Liver (tissue), 10 donors: ENCODE measurements around the gene B3GNT5. TPM values are rescaled to one million over a fixed set of nuclear protein-coding genes. Genes with fewer than 3 reads are reported as not detected.

Source experiments
- DNase-seq: peaks from one replicate; pipeline ENCODE4 v3.0.0-alpha.2; 2017; ENCODE audit warnings: low spot score
- H3K27ac ChIP-seq, 2 donors: one replicate each; pipeline ENCODE4 v1.7.0; 2013; ENCODE audit warnings: inconsistent platforms in 2 of 2, low read length in 2 of 2, control low read depth in 1 of 2, low read depth in 1 of 2, mild to moderate bottlenecking in 1 of 2
- H3K27me3 ChIP-seq, 4 donors: one replicate each; pipeline versions ENCODE4 v1.6.1 to v1.7.0; 2013; ENCODE audit warnings: low read length in 3 of 4, inconsistent platforms in 1 of 4, mild to moderate bottlenecking in 1 of 4, moderate library complexity in 1 of 4; ENCODE audit not compliant: control insufficient read depth in 4 of 4, insufficient read depth in 4 of 4
- H3K36me3 ChIP-seq, 4 donors: one replicate each; pipeline versions ENCODE4 v1.6.1 to v1.7.0; 2013; ENCODE audit warnings: low read length in 3 of 4, mild to moderate bottlenecking in 3 of 4, low read depth in 1 of 4, moderate library complexity in 1 of 4; ENCODE audit not compliant: control insufficient read depth in 4 of 4, insufficient read depth in 3 of 4
- H3K4me1 ChIP-seq, 4 donors: one replicate each; pipeline versions ENCODE4 v1.6.1 to v1.7.0; 2013; ENCODE audit warnings: low read length in 3 of 4, mild to moderate bottlenecking in 3 of 4, moderate library complexity in 1 of 4; ENCODE audit not compliant: control insufficient read depth in 4 of 4, insufficient read depth in 4 of 4
- H3K4me3 ChIP-seq, 3 donors: one replicate each; pipeline versions ENCODE4 v1.6.1 to v1.7.0; 2013; ENCODE audit warnings: low read length in 3 of 3, control low read depth in 1 of 3, low read depth in 1 of 3, mild to moderate bottlenecking in 1 of 3
- H3K9ac ChIP-seq, 2 donors: one replicate each; pipeline ENCODE4 v1.7.0; 2013; ENCODE audit warnings: low read length in 2 of 2, mild to moderate bottlenecking in 2 of 2, moderate library complexity in 2 of 2, control low read depth in 1 of 2, low read depth in 1 of 2
- H3K9me3 ChIP-seq, 4 donors: one replicate each; pipeline versions ENCODE4 v1.6.1 to v1.7.0; 2013; ENCODE audit warnings: low read length in 3 of 4; ENCODE audit not compliant: control insufficient read depth in 4 of 4
- CTCF ChIP-seq: fragments of 150-350 bp; IDR thresholded peaks from 2 replicates; pipeline ENCODE4 v1.5.1; 2017; ENCODE audit warnings: improper control_type of control experiment, low read depth, low read length; ENCODE audit not compliant: missing input control
- FOXA2 ChIP-seq: IDR thresholded peaks from 2 replicates; pipeline ENCODE4 v1.6.1; 2016; ENCODE audit warnings: antibody characterized with exemption
- HNF4A ChIP-seq, 2 donors: conservative IDR thresholded peaks; 2 replicates each; pipeline ENCODE4 v1.6.1; 2016; ENCODE audit warnings: antibody characterized with exemption in 2 of 2, mild to moderate bottlenecking in 2 of 2
- HNF4G ChIP-seq: IDR thresholded peaks from 2 replicates; pipeline ENCODE4 v1.6.1; 2016; ENCODE audit warnings: antibody characterized with exemption
- JUND ChIP-seq, 2 donors: IDR thresholded peaks; 2 replicates each; pipeline ENCODE4 v1.6.1; 2016; ENCODE audit warnings: antibody characterized with exemption in 2 of 2
- MAX ChIP-seq: IDR thresholded peaks from 2 replicates; pipeline ENCODE4 v1.6.1; 2016; ENCODE audit warnings: antibody characterized with exemption
- RAD21 ChIP-seq, 2 donors: IDR thresholded peaks; 2 replicates each; pipeline ENCODE4 v1.6.1; 2016; ENCODE audit warnings: antibody characterized with exemption in 2 of 2, mild to moderate bottlenecking in 2 of 2
- REST ChIP-seq: IDR thresholded peaks from 2 replicates; pipeline ENCODE4 v1.6.1; 2016; ENCODE audit warnings: antibody characterized with exemption, mild to moderate bottlenecking
- RXRA ChIP-seq, 2 donors: IDR thresholded peaks; 2 replicates each; pipeline ENCODE4 v1.6.1; 2017 to 2018; ENCODE audit warnings: antibody characterized with exemption in 2 of 2, mild to moderate bottlenecking in 1 of 2
- SP1 ChIP-seq: IDR thresholded peaks from 2 replicates; pipeline ENCODE4 v1.6.1; 2018; ENCODE audit warnings: antibody characterized with exemption, mild to moderate bottlenecking
- TAF1 ChIP-seq: conservative IDR thresholded peaks from 2 replicates; pipeline ENCODE4 v1.6.1; 2016; ENCODE audit warnings: antibody characterized with exemption, mild to moderate bottlenecking
- ZBTB33 ChIP-seq: IDR thresholded peaks from 2 replicates; pipeline ENCODE4 v1.6.1; 2016; ENCODE audit warnings: antibody characterized with exemption
- WGBS: extraction: QIAGEN DNeasy Blood & Tissue Kit; methylation state at CpG from one replicate; pipeline ENCODE4 v1.1.7; 2013; 5-methylcytosine and 5-hydroxymethylcytosine counted together
- polyA plus RNA-seq, 2 donors: library from polyadenylated mRNA; stranded (reverse) in 1 of 2; unstranded in 1 of 2; fragments of 200-250 nt in 1 of 2; fragments of >200 nt in 1 of 2; fragmentation: Nextera tagmentation in 1 of 2; extraction: Ambion mirVana in 1 of 2; gene quantifications; one replicate each; pipeline versions ENCODE4 v1.2.1 to v1.2.3, GENCODE V29; 2013 to 2015
- small RNA-seq: library from RNA; depleted of rRNA; stranded (forward); fragments of <200 nt; gene quantifications from one replicate; pipeline ENCODE3, GENCODE V24; 2014
- total RNA-seq, 2 donors: library from RNA; depleted of rRNA; stranded (reverse); fragments of >200 nt; gene quantifications; one replicate each; pipeline ENCODE4 v1.2.3, GENCODE V29; 2014
- donor health status: healthy.
- donor health status: healthy.
- donor health status: healthy.
- donor health status: healthy.
- donor health status: healthy.

The B3GNT5 gene
- total and polyA plus RNA-seq, 4 donors = 0.22 to 1.8 (median 0.53) TPM

- H3K4me1 ChIP-seq = no peaks in the 10 kb centered on the region
- DNase-seq = no peak
- TF ChIP-seq REST = no peak
- H3K9me3 ChIP-seq = no peaks in the 10 kb centered on the region
- H3K4me3 ChIP-seq = no peak overlapping the region
- H3K9ac ChIP-seq = no peak overlapping the region
- 88% methylated on average over 5 of the region's 5 CpGs for WGBS
- H3K36me3 ChIP-seq = no peaks in the 10 kb centered on the region
- H3K27ac ChIP-seq = no peak overlapping the region
- peaks cover 0 to 2% (median 0%) of the 10 kb centered on the region in 4 donors for H3K27me3 ChIP-seq
Measured at GRCh38 chr3:183318877-183319276, 65.8 kb downstream of the B3GNT5 start.

- no peak for TF ChIP-seq RAD21 (IDR thresholded peaks at IDR 0.05)
- TF ChIP-seq JUND (IDR thresholded peaks at IDR 0.05) = no peak
- no peak for TF ChIP-seq REST
- TF ChIP-seq RXRA (IDR thresholded peaks at IDR 0.05) = no peak
- no peak for TF ChIP-seq TAF1
- TF ChIP-seq MAX = no peak
- no peak for TF ChIP-seq ZBTB33
- TF ChIP-seq HNF4A (conservative IDR thresholded peaks at IDR 0.05) = no peak
- TF ChIP-seq FOXA2 = no peak
- TF ChIP-seq HNF4G = no peak
- no peak for TF ChIP-seq SP1
- TF ChIP-seq CTCF = no peak
- no peak overlapping the region for H3K4me3 ChIP-seq
- no peak overlapping the region for H3K27ac ChIP-seq
- peaks cover 0 to 2% (median 0%) of the 10 kb centered on the region in 4 donors for H3K27me3 ChIP-seq
- no peak overlapping the region for H3K9ac ChIP-seq
- no peaks in the 10 kb centered on the region for H3K9me3 ChIP-seq
- DNase-seq = no peak
- H3K36me3 ChIP-seq = no peaks in the 10 kb centered on the region
- no peaks in the 10 kb centered on the region for H3K4me1 ChIP-seq
Measured at GRCh38 chr3:183319371-183319770, 66.3 kb downstream of the B3GNT5 start.

Small RNA genes lying within 50 kb of the gene (small RNA-seq; reads per million reads assigned to genes)
- gene RNA5SP151 = not detected

Other genes starting within 250 kb of the B3GNT5 start
- 10 to 100 TPM; 23.4 to 40.0 TPM for gene MCCC1, start 153.8 kb upstream of the B3GNT5 start, total RNA-seq
- gene MCCC1, start 153.8 kb upstream of the B3GNT5 start, polyA plus RNA-seq = 10 to 100 TPM; 34.2 to 34.8 TPM
- under 1 TPM in 1 of 2 donors, not detected in 1; 0.19 TPM for gene LAMP3, start 90.5 kb upstream of the B3GNT5 start, total RNA-seq
- gene LAMP3, start 90.5 kb upstream of the B3GNT5 start, polyA plus RNA-seq = under 1 TPM; 0.07 to 0.10 TPM
- under 1 TPM; 0.17 to 0.47 TPM for gene MCF2L2, start 175.4 kb downstream of the B3GNT5 start, total RNA-seq
- gene MCF2L2, start 175.4 kb downstream of the B3GNT5 start, polyA plus RNA-seq = under 1 TPM in 1 of 2 donors, not detected in 1; 0.02 TPM